Activated CD8-positive, alpha-beta memory T cell treated with anti-CD3 and anti-CD28 coated beads for 4 hours (primary cell): ENCODE data around the gene FLT3.
"Not testable (repeated sequence)": the region's sequence is repeated elsewhere in the genome, so short reads cannot be mapped to it uniquely, and the experiment has no call there.

ENCODE experiments used
- DNase-seq, 2 donors: peaks; one replicate each; pipeline ENCODE4 v3.0.0-alpha.2; 2020; ENCODE audit warnings: low read depth in 2 of 2

FLT3 gene

GRCh38 chr13:28099396-28100149, 803 bp downstream of the FLT3 start:
- DNase-seq: no peak

DNA sequence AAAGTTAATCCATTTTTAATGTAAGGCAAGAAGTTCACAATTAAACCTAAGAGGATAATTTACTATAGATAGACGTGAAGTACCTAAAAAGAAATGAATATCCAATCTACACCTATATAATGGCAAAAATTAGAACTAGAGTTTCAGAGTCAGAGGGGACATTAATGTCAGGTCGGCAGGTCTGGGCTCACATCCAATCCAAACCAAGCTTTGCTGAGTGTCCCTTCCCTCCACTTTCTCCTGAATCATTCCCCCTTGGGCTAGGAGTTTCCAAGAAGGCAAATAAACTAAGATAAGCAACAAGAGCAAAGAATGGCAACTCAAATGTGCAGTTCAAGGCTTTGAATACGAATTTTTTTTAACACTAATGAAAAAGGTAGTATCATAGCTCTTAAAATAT, 2.9 kb downstream of the FLT3 start:
- DNase-seq: no peak

- DNase-seq: no peak
Measured at GRCh38 chr13:28094306-28094705, 6.1 kb downstream of the FLT3 start.

- no peak for DNase-seq
Measured at GRCh38 chr13:28093881-28094280, 6.5 kb downstream of the FLT3 start.

GRCh38 chr13:28092431-28092830, 7.9 kb downstream of the FLT3 start:
- DNase-seq: no peak

DNA sequence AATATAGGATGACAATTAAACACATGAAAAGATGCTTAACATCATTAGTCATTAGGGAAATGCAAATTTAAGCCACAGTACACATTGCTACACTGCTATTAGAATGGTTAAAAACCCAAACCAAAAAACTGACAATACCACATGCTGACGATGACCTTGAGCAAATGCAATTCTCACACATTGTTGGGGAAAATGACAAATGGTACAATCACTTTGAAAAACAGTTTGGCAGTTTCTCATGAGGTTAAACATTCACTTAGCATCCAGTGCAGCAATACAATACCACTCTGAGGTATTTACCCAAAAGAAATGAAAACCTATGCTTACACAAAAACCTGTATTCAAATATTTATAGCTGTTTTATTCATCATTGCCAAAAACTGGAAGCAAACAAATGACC, 11.3 kb downstream of the FLT3 start:
- DNase-seq: no peak

DNA sequence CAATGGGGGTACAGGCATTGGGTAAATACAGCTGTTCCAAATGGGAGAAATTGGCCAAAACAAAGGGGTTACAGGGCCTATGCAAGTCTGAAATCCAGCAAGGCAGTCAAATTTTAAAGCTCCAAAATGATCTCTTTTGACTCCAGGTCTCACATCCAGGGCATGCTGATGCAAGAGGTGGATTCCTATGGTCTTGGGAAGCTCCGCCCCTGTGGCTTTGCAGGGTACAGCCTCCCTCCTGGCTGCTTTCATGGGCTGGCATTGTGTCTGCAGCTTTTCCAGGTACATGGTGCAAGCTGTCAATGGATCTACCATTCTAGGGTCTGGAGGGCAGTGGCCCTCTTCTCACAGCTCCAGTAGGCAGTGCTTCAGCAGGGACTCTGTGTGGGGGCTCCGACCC, 22.6 kb downstream of the FLT3 start:
- DNase-seq: not testable (repeated sequence)

DNA sequence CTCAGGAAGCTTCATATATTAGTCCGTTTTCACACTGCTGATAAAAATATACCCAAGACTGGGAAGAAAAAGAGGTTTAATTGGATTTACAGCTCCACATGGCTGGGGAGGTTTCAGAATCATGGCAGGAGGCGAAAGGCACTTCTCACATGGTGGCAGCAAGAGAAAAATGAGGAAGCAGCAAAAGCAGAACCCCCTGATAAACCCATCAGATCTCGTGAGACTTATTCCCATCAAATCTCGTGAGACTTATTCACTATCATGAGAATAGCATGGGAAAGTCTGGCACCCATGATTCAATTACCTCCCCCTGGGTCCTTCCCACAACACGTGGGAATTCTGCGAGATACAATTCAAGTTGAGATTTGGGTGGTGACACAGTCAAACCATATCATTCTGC, 23.1 kb downstream of the FLT3 start:
- DNase-seq: no peak

DNA sequence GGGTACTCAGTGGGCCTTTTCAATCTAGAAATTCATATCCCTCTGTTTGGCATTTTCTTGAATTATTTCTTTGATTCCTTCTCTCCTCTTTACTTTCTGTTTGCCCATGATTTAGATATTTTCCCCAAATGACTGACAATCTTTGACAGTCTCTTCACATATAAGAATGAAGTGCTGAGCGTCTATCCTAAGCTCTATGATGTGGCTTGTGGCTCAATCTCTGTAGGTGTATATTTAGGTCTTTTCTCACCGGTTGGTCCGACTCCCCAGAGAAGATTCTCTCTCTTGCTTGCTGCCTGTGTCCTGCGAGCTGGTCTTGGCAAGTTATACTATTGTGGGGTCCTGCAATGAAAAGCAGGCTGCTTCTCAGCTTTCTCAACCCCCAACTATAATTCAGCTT, 29.0 kb downstream of the FLT3 start:
- DNase-seq: no peak

GRCh38 chr13:28067491-28067890, 32.9 kb downstream of the FLT3 start:
- DNase-seq: no peak

DNA sequence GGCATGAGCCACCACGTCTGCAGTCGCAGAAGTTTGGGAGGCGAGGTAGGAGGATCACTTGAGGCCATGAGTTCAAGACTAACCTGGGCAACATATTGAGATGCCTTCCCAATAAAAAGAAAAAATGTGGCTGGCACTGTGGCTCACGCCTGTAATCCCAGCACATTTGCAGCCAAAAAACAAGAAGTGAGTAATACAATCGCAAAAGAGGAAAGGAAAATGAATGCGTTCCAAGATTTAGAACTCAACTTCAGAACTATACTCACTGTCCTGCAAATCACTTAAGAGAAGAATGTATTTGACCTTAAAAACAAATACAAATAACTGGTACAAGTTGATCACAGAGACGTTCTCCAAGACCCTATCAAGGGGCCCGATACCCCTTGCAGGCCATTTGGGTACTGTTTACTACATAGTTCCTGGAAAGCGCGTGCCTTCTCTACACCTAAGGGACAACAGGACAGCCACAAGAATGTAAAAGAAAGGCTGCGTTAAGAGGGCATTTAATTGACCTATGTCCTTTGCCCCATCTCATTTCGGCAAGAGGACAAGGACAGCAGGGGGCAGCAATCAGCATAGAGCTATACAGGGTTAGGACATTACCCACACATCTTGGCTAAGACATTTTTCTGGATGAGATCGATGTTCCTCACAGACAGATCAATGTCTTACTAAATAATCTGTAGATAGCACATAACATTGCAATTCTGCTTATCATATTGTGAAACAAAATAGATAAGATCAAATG, 41.3 kb downstream of the FLT3 start:
- peak in 1 of 2 donors; percentile 2 for DNase-seq

DNA sequence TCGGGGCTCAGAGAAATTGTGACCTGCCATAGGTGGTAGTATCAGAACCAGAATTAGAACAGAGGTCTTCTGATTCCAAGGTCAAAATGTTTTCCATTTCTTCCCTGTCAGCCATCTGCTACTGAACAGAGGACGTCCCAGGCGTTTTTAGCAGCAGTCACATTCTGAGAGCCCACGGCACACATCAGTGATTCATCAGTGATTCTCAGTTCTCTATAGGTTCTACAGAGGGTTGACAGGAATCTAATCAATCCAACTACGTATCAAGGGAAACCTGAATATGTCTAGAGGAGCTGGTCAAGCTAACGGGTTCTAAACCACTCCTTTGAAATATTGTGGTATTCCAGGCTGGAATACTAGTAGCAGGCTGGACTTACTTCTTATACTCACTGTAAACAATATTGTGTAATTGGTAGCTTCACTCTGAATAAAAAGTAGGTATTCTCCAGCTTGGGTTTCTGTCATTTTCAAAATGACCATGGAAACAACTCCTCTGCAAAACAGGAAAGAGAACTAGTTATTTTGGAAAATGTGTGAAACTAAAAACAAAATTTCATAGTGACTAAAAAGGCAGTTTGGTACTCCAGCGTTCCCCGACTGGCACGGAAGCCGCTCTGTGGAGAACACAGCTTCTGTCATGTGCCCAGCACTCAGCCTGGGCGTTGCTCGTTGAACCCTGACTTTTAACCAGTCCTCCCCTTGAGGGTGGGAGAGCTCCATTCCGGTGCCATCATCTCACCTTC, 43.2 kb downstream of the FLT3 start:
- no peak for DNase-seq

- no peak for DNase-seq
Measured at GRCh38 chr13:28056426-28056825, 44.0 kb downstream of the FLT3 start.

DNA sequence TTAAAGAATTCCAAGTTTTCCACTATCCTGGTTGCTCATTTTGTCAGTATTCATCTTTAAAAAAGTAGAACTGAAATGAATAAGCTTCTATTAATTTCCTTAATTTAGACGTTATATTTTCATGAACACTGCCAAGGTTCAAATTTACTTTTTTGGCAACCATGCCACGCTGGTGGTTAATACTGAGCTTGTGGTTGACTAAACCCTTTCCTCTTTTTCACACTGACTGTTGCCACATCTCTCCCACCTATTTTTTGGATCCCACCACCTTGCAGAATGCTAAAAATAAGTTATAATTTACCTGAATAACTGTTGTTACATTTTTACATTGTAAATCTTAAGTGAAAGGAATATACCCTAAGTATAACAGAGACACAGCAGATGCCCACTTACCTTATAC, 45.0 kb downstream of the FLT3 start:
- DNase-seq: no peak

GRCh38 chr13:28052945-28053344, 47.4 kb downstream of the FLT3 start:
- no peak for DNase-seq

DNA sequence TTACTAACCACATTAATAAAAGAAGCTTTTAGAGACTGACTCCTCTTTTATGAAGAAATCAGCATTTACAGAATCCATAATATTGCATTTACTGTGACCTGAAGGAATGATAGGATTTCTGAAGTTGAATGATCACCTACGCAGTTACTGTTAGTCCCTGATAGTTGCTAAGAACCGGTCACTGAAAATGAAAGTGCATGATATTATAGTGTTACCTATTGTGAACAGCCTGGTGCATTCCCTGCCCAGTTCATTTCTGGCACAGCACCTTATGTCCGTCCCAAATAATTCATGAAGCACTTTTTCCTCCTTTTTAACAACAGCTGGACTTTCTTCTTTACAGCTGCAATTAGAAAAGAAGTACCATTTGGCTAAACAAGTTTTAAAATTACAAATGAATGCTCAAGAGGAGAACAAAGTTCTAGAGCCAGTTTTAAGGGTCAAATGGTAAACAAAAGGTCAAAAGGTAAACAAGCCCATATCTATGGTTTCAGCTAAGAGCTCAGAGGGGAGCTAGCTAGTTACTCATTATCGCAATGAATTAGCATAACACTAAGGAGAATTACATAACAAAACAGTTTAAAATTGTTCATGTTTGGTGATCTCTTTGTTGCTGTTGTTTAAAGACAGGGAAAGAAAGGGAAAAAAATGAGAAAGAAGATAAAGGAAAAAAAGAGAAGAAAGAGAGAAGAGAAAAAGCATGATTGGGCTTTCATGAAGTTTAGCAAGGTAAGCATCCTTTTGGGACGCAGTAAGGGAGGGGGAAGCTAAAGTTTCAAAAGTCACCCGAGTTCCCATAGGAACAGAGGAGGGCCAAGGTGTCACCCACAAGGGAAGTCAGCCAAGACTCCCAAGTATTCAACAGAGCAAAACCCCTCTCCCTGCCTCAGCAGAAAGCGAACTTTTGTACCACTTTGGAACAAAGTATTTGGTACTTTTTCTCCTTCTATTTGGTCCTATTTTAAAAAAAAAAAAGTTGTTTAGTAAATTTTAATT, 50.2 kb downstream of the FLT3 start:
- no peak for DNase-seq

GRCh38 chr13:28049215-28049614, 51.2 kb downstream of the FLT3 start:
- no peak for DNase-seq

GRCh38 chr13:28048768-28049167, 51.6 kb downstream of the FLT3 start:
- DNase-seq: no peak

GRCh38 chr13:28047757-28048388, 52.5 kb downstream of the FLT3 start:
- DNase-seq: no peak

- no peak for DNase-seq
Measured at GRCh38 chr13:28046981-28047380, 53.4 kb downstream of the FLT3 start.

GRCh38 chr13:28045861-28046260, 54.5 kb downstream of the FLT3 start:
- DNase-seq: no peak
